SK-N-MC (cell line): ENCODE results near the gene GNA14.

Experiments
- EZH2 ChIP-seq: fragments of 200-600 bp; sonication (generic); IDR thresholded peaks from one replicate; pipeline ENCODE4 v1.6.1; 2017; ENCODE audit warnings: antibody characterized with exemption
- POLR2AphosphoS5 ChIP-seq: IDR thresholded peaks from 2 replicates; pipeline ENCODE4 v1.6.1; 2012; ENCODE audit warnings: mild to moderate bottlenecking, low read depth, low read length, borderline replicate concordance

- no peak for TF ChIP-seq POLR2AphosphoS5
- no peak for TF ChIP-seq EZH2
Measured at GRCh38 chr9:77588271-77588937, 59.7 kb downstream of the GNA14 start.
